ENCODE data around the gene LCK. TPM values are rescaled to one million over a fixed set of nuclear protein-coding genes. Genes with fewer than 3 reads are reported as not detected.

The LCK gene
- total and polyA plus RNA-seq, 9 of the 15 experiments (the other 6 are each of a cell fraction or from before 2014, with no cell fraction given): 0.04 to 0.47 (median 0.13) TPM; not detected in 6

DNA sequence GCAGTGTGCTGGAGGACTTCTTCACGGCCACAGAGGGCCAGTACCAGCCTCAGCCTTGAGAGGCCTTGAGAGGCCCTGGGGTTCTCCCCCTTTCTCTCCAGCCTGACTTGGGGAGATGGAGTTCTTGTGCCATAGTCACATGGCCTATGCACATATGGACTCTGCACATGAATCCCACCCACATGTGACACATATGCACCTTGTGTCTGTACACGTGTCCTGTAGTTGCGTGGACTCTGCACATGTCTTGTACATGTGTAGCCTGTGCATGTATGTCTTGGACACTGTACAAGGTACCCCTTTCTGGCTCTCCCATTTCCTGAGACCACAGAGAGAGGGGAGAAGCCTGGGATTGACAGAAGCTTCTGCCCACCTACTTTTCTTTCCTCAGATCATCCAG is 34.6 kb downstream of the LCK start:
- ChIA-PET POLR2A (no interaction called here), CTCF (ENCODE audit: low intra/inter-chr PET ratio) (no interaction called here)
- TF ChIP-seq ZKSCAN8 (CRISPR knock-in tag; IDR thresholded peaks at IDR 0.05) (no peak), NR1H2 (CRISPR knock-in tag; IDR thresholded peaks at IDR 0.05) (no peak)
- TF ChIP-seq, protein P1, sequence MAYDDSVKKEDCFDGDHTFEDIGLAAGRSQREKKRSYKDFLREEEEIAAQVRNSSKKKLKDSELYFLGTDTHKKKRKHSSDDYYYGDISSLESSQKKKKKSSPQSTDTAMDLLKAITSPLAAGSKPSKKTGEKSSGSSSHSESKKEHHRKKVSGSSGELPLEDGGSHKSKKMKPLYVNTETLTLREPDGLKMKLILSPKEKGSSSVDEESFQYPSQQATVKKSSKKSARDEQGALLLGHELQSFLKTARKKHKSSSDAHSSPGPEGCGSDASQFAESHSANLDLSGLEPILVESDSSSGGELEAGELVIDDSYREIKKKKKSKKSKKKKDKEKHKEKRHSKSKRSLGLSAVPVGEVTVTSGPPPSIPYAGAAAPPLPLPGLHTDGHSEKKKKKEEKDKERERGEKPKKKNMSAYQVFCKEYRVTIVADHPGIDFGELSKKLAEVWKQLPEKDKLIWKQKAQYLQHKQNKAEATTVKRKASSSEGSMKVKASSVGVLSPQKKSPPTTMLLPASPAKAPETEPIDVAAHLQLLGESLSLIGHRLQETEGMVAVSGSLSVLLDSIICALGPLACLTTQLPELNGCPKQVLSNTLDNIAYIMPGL (CRISPR knock-in tag; IDR thresholded peaks at IDR 0.05): no peak
- no peak for ATAC-seq
- H3K79me2 ChIP-seq (ENCODE audit: control insufficient read depth, insufficient read depth, low read length): no peaks in the 10 kb centered on the region
- in situ Hi-C loops (cut with MboI): no loop called here
- H3K4me2 ChIP-seq (ENCODE audit: insufficient read depth, low read length): no peak overlapping the region
- H3K9me3 ChIP-seq (replicated peaks; ENCODE audit: control insufficient read depth, insufficient read depth, low read depth, low read length): no peaks in the 10 kb centered on the region
- BruUV-seq (replicated peaks): no TSS peak
- no peak for FAIRE-seq
- WGBS (ENCODE audit: insufficient coverage, low coverage, missing lambda C conversion rate): 39% methylated on average over 3 of the region's 3 CpGs
- H3K36me3 ChIP-seq (ENCODE audit: control insufficient read depth, insufficient read depth, low read length): no peaks in the 10 kb centered on the region
- H2AFZ ChIP-seq (ENCODE audit: low read depth, low read length): peak overlapping the region; percentile 37
- DNase-seq (ENCODE audit: extremely low read depth in 1 of 4, low spot score in 3 of 4): no peak
- no peaks in the 10 kb centered on the region for H3K27me3 ChIP-seq (ENCODE audit: control insufficient read depth in 2 of 2, insufficient read depth in 2 of 2, low read length in 2 of 2)
- no peak overlapping the region for H3K27ac ChIP-seq (ENCODE audit: extremely low read depth, low read depth, low read length)
- no peak overlapping the region for H3K4me3 ChIP-seq
- H4K20me1 ChIP-seq (replicated peaks; ENCODE audit: control insufficient read depth, insufficient read depth, low read length): no peaks in the 10 kb centered on the region
- H3K9me1 ChIP-seq (ENCODE audit: control insufficient read depth, insufficient read depth, low read length): no peaks in the 10 kb centered on the region
- H3K4me1 ChIP-seq (replicated peaks in 1 of 2; ENCODE audit: control insufficient read depth in 2 of 2, insufficient read depth in 2 of 2, low read length in 2 of 2): peaks cover under 1 to 1% of the 10 kb centered on the region in 2 experiments; a peak in 4 of 5 replicates
- H3K9ac ChIP-seq (ENCODE audit: insufficient read depth in 1 of 2, low read depth in 2 of 2, low read length in 2 of 2): no peak overlapping the region
- intact Hi-C loops (cut with micrococcal nuclease): no loop called here

- TF ChIP-seq DPF2 (IDR thresholded peaks at IDR 0.05) (no peak), BCOR (IDR thresholded peaks at IDR 0.05) (no peak), MTA2 (IDR thresholded peaks at IDR 0.05; ENCODE audit: low read depth) (no peak), ZKSCAN8 (CRISPR knock-in tag; IDR thresholded peaks at IDR 0.05) (no peak), ELF1 (tag; IDR thresholded peaks at IDR 0.05) (no peak)
- TF ChIP-seq, protein P2, sequence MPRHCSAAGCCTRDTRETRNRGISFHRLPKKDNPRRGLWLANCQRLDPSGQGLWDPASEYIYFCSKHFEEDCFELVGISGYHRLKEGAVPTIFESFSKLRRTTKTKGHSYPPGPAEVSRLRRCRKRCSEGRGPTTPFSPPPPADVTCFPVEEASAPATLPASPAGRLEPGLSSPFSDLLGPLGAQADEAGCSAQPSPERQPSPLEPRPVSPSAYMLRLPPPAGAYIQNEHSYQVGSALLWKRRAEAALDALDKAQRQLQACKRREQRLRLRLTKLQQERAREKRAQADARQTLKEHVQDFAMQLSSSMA (CRISPR knock-in tag; IDR thresholded peaks at IDR 0.05): no peak
- intact Hi-C loops (cut with micrococcal nuclease) (no loop called here), in situ Hi-C loops (cut with MboI) (no loop called here)
- DNase-seq (ENCODE audit: extremely low read depth in 1 of 4, low spot score in 3 of 4): no peak
- Histone ChIP-seq H3K9ac (ENCODE audit: insufficient read depth in 1 of 2, low read depth in 2 of 2, low read length in 2 of 2) (no peak overlapping the region), H4K20me1 (replicated peaks; ENCODE audit: control insufficient read depth, insufficient read depth, low read length) (no peaks in the 10 kb centered on the region), H3K4me1 (replicated peaks in 1 of 2; ENCODE audit: control insufficient read depth in 2 of 2, insufficient read depth in 2 of 2, low read length in 2 of 2) (peaks cover 5 to 11% of the 10 kb centered on the region in 2 experiments; a peak in 4 of 5 replicates), H3K9me1 (ENCODE audit: control insufficient read depth, insufficient read depth, low read length) (no peaks in the 10 kb centered on the region), H2AFZ (ENCODE audit: low read depth, low read length) (no peak overlapping the region), H3K27me3 (ENCODE audit: control insufficient read depth in 2 of 2, insufficient read depth in 2 of 2, low read length in 2 of 2) (no peaks in the 10 kb centered on the region), H3K4me2 (ENCODE audit: insufficient read depth, low read length) (no peak overlapping the region), H3K36me3 (ENCODE audit: control insufficient read depth, insufficient read depth, low read length) (no peaks in the 10 kb centered on the region), H3K27ac (ENCODE audit: extremely low read depth, low read depth, low read length) (no peak overlapping the region), H3K9me3 (replicated peaks; ENCODE audit: control insufficient read depth, insufficient read depth, low read depth, low read length) (no peaks in the 10 kb centered on the region), H3K4me3 (no peak overlapping the region), H3K79me2 (ENCODE audit: control insufficient read depth, insufficient read depth, low read length) (peaks cover 6% of the 10 kb centered on the region; the same call in 1 of the 3 replicates)
- FAIRE-seq: no peak
- no peak for ATAC-seq
- ChIA-PET POLR2A (interaction anchor here (0.6 to 1.2 kb wide), 2 partner anchors 12 to 49 kb away, joined by 3 read pairs; partner anchors contain the start of gene MARCKSL1), CTCF (ENCODE audit: low intra/inter-chr PET ratio) (no interaction called here)
- no TSS peak for BruUV-seq (replicated peaks)
- WGBS (ENCODE audit: insufficient coverage, low coverage, missing lambda C conversion rate): 81% methylated on average over 4 of the region's 4 CpGs
Measured at GRCh38 chr1:32286763-32287162, 35.7 kb downstream of the LCK start.

All from K562 (cell line).